ENCODE results near the gene PTGER3. TPM values are rescaled to one million over a fixed set of nuclear protein-coding genes. Genes with fewer than 3 reads are reported as not detected.
"Not testable (repeated sequence)": the region's sequence is repeated elsewhere in the genome, so short reads cannot be mapped to it uniquely, and the experiment has no call there.

PTGER3 gene
- total RNA-seq, 1 experiment from 2014 or later: 0.03 TPM

GRCh38 chr1:70979881-70980280 is 67.7 kb downstream of the PTGER3 start:
- DNase-seq (ENCODE audit: low read depth, low spot score): no peak

GRCh38 chr1:70979313-70979712 is 68.3 kb downstream of the PTGER3 start:
- in situ Hi-C loops (cut with HindIII; ENCODE audit: low pct_unique_long_range_greater_than_20kb, low sequenced_read_pairs): no loop called here
- no peak for DNase-seq (ENCODE audit: low read depth, low spot score)

More at GRCh38 chr1:70979881-70980280, 67.7 kb downstream of the PTGER3 start:
- in situ Hi-C loops (cut with HindIII; ENCODE audit: low pct_unique_long_range_greater_than_20kb, low sequenced_read_pairs): no loop called here

DNA sequence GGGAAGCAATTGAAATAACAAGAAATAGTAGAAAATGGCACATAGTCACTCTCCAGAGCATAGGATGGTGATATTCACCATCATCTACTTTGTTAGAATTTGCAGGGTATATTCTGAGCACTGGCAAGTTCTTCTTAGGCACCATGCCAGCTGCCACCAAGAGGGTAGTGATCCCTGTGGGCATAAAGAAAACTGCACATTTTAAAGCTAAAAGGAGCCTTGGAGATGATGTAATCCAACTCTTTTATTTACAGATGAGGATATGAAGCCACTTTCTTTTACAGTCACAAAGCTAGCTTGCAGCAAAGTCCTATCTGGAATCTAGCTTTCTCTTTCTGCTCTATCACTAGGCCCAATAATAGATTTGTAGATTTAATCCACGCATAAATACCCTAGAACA is 69.0 kb downstream of the PTGER3 start:
- in situ Hi-C loops (cut with HindIII; ENCODE audit: low pct_unique_long_range_greater_than_20kb, low sequenced_read_pairs): no loop called here
- DNase-seq (ENCODE audit: low read depth, low spot score): no peak

DNA sequence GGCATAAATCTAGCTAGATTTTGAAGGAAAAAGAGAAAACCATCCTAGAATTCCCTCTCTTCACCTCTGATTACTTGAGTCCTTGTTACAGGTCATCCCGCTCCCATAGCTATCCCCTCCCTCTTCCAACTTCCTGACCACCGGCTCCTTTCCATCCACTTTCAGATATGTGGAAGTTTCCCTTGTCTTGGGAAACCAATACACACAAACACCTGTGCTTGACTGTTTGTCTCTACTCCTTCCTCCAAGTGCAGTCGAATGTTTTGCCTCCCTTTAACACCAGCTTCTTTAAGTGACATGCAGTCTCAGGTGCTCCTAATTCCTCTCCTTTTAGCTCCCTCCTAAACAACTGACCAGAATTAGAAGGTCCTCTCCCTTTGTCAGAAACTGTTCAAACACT is 70.0 kb downstream of the PTGER3 start:
- in situ Hi-C loops (cut with HindIII; ENCODE audit: low pct_unique_long_range_greater_than_20kb, low sequenced_read_pairs): no loop called here
- no peak for DNase-seq (ENCODE audit: low read depth, low spot score)

- in situ Hi-C loops (cut with HindIII; ENCODE audit: low pct_unique_long_range_greater_than_20kb, low sequenced_read_pairs): no loop called here
- no peak for DNase-seq (ENCODE audit: low read depth, low spot score)
Observed at GRCh38 chr1:70977041-70977440, 70.6 kb downstream of the PTGER3 start.

DNA sequence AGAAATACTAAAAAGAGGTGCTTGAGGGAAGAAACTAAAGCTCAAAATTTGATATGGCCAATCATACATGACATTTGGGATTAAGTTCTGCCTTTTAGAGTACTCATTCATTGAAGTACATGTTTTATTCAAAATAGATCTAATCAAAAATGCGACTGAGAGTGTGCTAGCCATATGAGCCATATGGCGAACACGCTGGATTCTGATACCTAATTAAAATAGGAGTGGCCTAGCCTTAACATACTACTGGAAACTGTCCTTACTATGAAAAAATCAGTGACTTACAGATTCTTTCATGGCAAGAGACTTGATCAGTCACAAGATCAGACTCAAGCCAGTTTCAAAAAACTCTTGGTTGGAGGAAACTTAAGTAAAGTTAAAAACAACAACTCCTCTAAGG is 73.9 kb downstream of the PTGER3 start:
- in situ Hi-C loops (cut with HindIII; ENCODE audit: low pct_unique_long_range_greater_than_20kb, low sequenced_read_pairs): no loop called here

DNA sequence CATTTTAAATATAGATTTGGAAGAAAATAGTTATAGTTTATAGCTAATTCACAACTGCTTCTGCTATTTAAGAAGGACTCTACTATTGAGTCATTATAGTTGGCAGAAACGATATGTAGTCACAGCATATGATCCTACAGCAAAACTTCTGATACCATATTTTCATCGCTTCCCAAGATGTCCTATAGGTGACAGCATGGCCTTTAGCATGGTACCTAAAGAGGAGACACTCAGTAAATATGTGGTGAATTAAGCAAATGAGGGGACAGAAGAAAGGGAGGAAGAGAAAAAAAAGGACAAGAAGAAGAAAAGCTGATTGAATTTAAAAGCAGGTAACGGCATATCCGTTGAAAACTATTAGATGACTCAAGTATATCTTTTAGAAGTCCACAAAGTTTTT is 77.2 kb downstream of the PTGER3 start:
- in situ Hi-C loops (cut with HindIII; ENCODE audit: low pct_unique_long_range_greater_than_20kb, low sequenced_read_pairs): no loop called here

More for the DNA sequence above, 73.9 kb downstream of the PTGER3 start:
- no peak for DNase-seq (ENCODE audit: low read depth, low spot score)

DNA sequence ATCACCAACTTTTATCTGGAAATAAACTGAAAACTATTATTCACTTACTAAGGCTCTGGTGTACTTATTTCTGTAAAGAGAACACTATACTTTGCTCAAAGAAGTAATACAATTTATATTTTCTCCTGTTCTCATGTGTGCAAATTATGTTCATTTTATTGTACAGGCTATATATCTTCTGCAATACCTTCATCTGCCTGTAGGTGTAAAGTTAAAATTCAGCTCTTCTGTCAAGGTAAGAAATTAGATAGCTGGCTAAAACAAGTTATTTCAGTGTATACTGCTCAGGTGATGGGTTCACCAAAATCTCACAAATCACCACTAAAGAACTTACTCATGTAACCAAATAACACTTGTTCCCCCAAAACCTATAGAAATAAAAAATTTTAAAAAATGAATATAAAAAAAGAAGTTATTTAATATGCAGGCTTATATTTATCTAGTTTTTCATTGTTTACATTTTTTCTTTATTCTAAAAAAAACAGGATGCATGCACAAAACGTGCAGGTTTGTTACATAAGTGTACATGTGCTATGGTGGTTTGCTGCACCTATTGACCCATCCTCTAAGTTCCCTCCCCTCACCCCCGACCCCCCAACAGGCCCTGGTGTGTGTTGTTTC is 81.5 kb downstream of the PTGER3 start:
- DNase-seq (ENCODE audit: low read depth, low spot score): peak; percentile 36
- in situ Hi-C loops (cut with HindIII; ENCODE audit: low pct_unique_long_range_greater_than_20kb, low sequenced_read_pairs): no loop called here

More for the DNA sequence above, 77.2 kb downstream of the PTGER3 start:
- DNase-seq (ENCODE audit: low read depth, low spot score): no peak

DNA sequence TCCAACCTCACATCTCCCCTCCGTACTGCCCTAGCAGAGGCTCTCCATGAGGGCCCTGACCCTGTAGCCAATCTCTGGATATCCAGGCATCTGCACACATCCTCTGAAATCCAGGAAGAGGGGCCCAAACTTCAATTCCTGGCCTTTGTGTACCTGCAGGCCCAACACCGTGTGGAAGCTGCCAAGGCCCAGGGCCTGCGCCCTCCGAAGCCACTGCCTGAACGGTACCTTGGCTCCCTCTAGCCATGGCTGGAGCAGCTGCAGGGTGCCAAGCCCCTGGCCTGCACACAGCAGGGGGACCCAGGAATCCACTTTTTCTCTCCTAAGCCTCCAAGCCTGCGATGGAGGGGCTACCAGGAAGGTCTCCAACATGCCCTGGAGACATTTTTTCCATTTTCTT is 84.2 kb downstream of the PTGER3 start:
- in situ Hi-C loops (cut with HindIII; ENCODE audit: low pct_unique_long_range_greater_than_20kb, low sequenced_read_pairs): no loop called here
- no peak for DNase-seq (ENCODE audit: low read depth, low spot score)

DNA sequence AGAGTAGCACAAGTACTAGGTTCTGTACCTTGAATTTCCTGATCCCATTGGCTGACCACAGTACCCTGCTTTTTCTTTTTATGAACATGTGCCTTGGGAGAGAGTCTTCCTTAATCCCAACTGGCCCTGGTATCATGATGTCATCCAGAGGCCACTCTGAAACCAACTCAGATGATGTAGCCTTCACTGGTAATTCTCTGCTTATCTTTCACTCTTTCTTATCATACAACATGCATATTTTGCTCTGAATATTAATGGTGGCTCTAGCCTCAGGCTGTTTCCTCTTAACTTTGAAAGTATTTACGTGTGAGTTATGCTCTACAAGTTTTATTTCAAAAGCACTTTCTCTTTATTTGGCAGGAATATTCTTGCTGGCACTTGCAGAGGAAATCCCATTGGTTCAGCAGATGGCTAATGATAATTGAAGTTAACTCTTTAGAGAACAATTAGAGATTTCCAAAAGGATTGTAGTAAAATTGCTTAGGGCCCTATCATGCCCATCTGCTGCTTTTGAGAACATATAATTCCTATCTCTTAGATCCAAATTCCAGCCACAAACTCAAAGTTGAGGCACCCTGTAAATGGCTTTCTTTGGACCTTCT is 86.1 kb downstream of the PTGER3 start:
- in situ Hi-C loops (cut with HindIII; ENCODE audit: low pct_unique_long_range_greater_than_20kb, low sequenced_read_pairs): no loop called here
- no peak for DNase-seq (ENCODE audit: low read depth, low spot score)

DNA sequence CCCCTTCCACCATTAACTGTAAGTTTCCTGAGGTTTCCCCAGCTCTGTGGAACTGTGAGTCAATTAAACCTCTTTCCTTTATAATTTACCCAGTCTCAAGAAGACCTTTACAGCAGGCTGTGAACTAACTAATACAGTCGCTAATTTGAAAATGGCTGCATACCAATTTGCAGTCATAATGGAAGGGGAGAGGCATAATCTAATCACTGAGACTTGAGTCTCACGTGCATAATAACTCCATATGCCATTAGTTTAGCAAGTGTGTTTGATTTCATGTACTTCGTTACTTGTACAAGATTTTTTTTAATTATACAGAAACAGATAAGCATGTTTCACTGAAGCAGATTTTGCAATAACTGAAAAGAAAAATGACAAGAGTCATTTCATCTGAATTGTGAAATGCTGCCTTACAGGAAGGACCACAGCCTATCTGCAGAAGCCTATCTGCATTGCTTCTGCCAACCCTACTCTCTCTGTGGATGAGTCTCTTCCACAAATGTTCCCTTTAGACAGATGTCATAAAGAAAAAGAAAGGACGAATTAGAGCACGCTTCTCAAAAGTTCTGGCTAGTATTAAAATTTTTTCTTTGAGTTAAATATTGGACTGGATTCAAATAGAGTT is 99.1 kb downstream of the PTGER3 start:
- in situ Hi-C loops (cut with HindIII; ENCODE audit: low pct_unique_long_range_greater_than_20kb, low sequenced_read_pairs): no loop called here
- no peak for DNase-seq (ENCODE audit: low read depth, low spot score)

GRCh38 chr1:70947835-70948234 is 99.8 kb downstream of the PTGER3 start:
- in situ Hi-C loops (cut with HindIII; ENCODE audit: low pct_unique_long_range_greater_than_20kb, low sequenced_read_pairs): no loop called here

GRCh38 chr1:70945676-70946075 is 101.9 kb downstream of the PTGER3 start:
- in situ Hi-C loops (cut with HindIII; ENCODE audit: low pct_unique_long_range_greater_than_20kb, low sequenced_read_pairs): no loop called here
- DNase-seq (ENCODE audit: low read depth, low spot score): no peak

More at GRCh38 chr1:70947835-70948234, 99.8 kb downstream of the PTGER3 start:
- DNase-seq (ENCODE audit: low read depth, low spot score): no peak

DNA sequence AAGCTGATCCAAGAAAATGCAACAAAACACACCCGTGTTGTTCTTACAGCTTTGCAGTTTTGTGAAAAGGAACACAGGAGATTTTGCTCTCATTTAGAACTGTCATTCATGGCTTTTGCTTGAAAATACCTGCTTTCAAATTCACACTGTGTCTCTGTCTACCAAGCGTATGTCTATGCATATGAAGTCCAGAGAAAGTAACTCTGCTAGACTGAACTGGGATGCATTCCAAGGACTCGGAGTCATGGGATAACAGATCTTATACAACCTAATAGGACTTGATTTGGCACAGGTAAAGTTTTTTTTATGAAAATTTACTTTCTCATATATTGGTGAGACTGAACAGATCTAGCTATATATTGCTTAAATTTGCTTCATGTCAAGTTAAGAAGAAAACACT is 102.4 kb downstream of the PTGER3 start:
- in situ Hi-C loops (cut with HindIII; ENCODE audit: low pct_unique_long_range_greater_than_20kb, low sequenced_read_pairs): no loop called here
- DNase-seq (ENCODE audit: low read depth, low spot score): no peak

- in situ Hi-C loops (cut with HindIII; ENCODE audit: low pct_unique_long_range_greater_than_20kb, low sequenced_read_pairs): no loop called here
- DNase-seq (ENCODE audit: low read depth, low spot score): no peak
Observed at GRCh38 chr1:70941563-70941962, 106.1 kb downstream of the PTGER3 start.

- DNase-seq (ENCODE audit: low read depth, low spot score); in situ Hi-C loops (cut with HindIII; ENCODE audit: low pct_unique_long_range_greater_than_20kb, low sequenced_read_pairs): not testable (repeated sequence)
Observed at GRCh38 chr1:70940398-70940797, 107.2 kb downstream of the PTGER3 start.

- in situ Hi-C loops (cut with HindIII; ENCODE audit: low pct_unique_long_range_greater_than_20kb, low sequenced_read_pairs): no loop called here
Observed at GRCh38 chr1:70934194-70934961, 113.2 kb downstream of the PTGER3 start.

DNA sequence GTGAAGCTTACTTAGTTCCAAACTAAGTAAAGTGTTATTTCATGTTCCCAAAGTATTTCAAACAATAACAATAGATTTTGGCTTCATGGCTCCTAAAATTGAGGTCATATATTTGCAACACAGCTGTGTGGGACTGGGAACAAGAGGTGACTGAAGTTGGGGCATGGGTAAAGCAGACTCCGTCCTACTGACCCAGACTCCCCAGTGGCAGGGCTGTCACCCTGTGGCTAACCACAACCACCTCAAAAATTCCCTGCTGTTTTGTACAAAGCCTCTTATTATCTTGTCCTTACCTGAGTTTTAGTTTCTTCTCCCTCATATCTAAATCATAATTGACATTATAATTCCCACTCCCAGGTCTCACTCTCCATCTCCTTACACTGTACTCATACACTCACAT is 117.6 kb downstream of the PTGER3 start:
- DNase-seq (ENCODE audit: low read depth, low spot score): no peak
- in situ Hi-C loops (cut with HindIII; ENCODE audit: low pct_unique_long_range_greater_than_20kb, low sequenced_read_pairs): no loop called here

More at GRCh38 chr1:70934194-70934961, 113.2 kb downstream of the PTGER3 start:
- DNase-seq (ENCODE audit: low read depth, low spot score): no peak
